Measurements from ENCODE around the gene ABHD17A. TPM values are rescaled to one million over a fixed set of nuclear protein-coding genes. Genes with fewer than 3 reads are reported as not detected.
A peak's percentile ranks its signal among the peaks of the same experiment; 100 is the strongest.

The ABHD17A gene
- total RNA-seq, 1 experiment from 2014 or later: 47.5 TPM

GRCh38 chr19:1858412-1859081, 26.7 kb downstream of the ABHD17A start:
- no peak overlapping the region for H4K8ac ChIP-seq (replicated peaks; ENCODE audit: insufficient read length, low read depth, low read length)

More at GRCh38 chr19:1858412-1859081, 26.7 kb downstream of the ABHD17A start:
- Histone ChIP-seq H3K4me1 (ENCODE audit: insufficient read depth, low read length) (peaks cover 7% of the 10 kb centered on the region; the same call in 1 of the 2 replicates), H3K4ac (ENCODE audit: low read depth, low read length) (no peak overlapping the region), H3K79me1 (ENCODE audit: insufficient read depth, low read depth, low read length, poor library complexity, severe bottlenecking) (peaks cover 11% of the 10 kb centered on the region), H2BK15ac (ENCODE audit: low read depth, low read length) (no peak overlapping the region), H2BK5ac (ENCODE audit: insufficient read length, low read length) (no peak overlapping the region), H4K91ac (ENCODE audit: insufficient read length, low read depth, low read length) (no peak overlapping the region), H4K5ac (ENCODE audit: insufficient read length, low read depth, low read length) (no peak overlapping the region), H3K18ac (ENCODE audit: insufficient read length, low read depth, low read length) (no peak overlapping the region), H3K14ac (ENCODE audit: insufficient read depth, low read length) (no peak overlapping the region; the same call in 1 of the 2 replicates), H2BK20ac (ENCODE audit: low read depth, low read length, poor library complexity, severe bottlenecking) (no peak overlapping the region), H3T11ph (ENCODE audit: low read length) (no peak overlapping the region), H3K56ac (ENCODE audit: insufficient read length, low read depth, low read length) (no peak overlapping the region), H3K27ac (ENCODE audit: insufficient read length, low read depth, low read length) (no peak overlapping the region), H2AFZ (ENCODE audit: low read length) (no peak overlapping the region), H3K9ac (ENCODE audit: extremely low read depth, insufficient read length, low read length) (no peak overlapping the region), H2BK120ac (ENCODE audit: low read depth, low read length, poor library complexity, severe bottlenecking) (no peak overlapping the region), H3K9me3 (ENCODE audit: control insufficient read depth, low read depth, low read length) (no peaks in the 10 kb centered on the region), H3K23ac (ENCODE audit: insufficient read length, low read depth, low read length) (no peak overlapping the region), H4K20me1 (ENCODE audit: control insufficient read depth, insufficient read depth, insufficient read length) (no peaks in the 10 kb centered on the region), H3K27me3 (ENCODE audit: insufficient read depth, low read length) (no peaks in the 10 kb centered on the region; the same call in 1 of the 2 replicates), H3K79me2 (ENCODE audit: insufficient read depth, low read length) (peaks cover 36% of the 10 kb centered on the region; the same call in 1 of the 2 replicates), H3K4me2 (ENCODE audit: insufficient read depth, insufficient read length, low read length) (no peak overlapping the region), H2AK5ac (ENCODE audit: insufficient read length, low read length) (no peak overlapping the region), H3K23me2 (ENCODE audit: insufficient read length, low read depth, low read length, poor library complexity, severe bottlenecking) (peaks cover 20% of the 10 kb centered on the region), H2BK12ac (ENCODE audit: insufficient read length, low read depth, low read length) (no peak overlapping the region)
- Mint-ChIP-seq H3K36me3 (ENCODE audit: insufficient read depth in 1 of 3, low read depth in 3 of 3) (no peaks in the 10 kb centered on the region), H3K27ac (no peak overlapping the region), H3K9me3 (no peaks in the 10 kb centered on the region; a peak in 1 of 5 replicates), H3K27me3 (ENCODE audit: low read depth) (peaks cover 6% of the 10 kb centered on the region), H3K4me1 (peaks cover 39 to 65% of the 10 kb centered on the region in 2 experiments), H3K4me3 (peak overlapping the region in 1 of 2 experiments; percentile 56; a peak in 2 of 5 replicates)
- TF ChIP-seq CTCF (conservative IDR thresholded peaks at IDR 0.05): no peak
- WGBS (ENCODE audit: extremely low coverage, insufficient read length, low lambda C conversion rate): no CpG with 5 or more reads among the region's 10 CpGs
- DNase-seq: no peak
